Coronary artery (tissue), 2 donors: ENCODE measurements around the gene CDH4.

Experiments
- DNase-seq: peaks from one replicate; pipeline ENCODE4 v3.0.0-alpha.2; 2017; ENCODE audit warnings: low spot score
- H3K27ac ChIP-seq, 2 donors: fragments of 200-600 bp; sonication (generic); one replicate each; pipeline ENCODE4 v1.5.1; 2016 to 2019
- H3K4me3 ChIP-seq: fragments of 200-600 bp; sonication (generic); 2 replicates; pipeline ENCODE4 v1.5.1; 2016; ENCODE audit warnings: mild to moderate bottlenecking, moderate library complexity
- CTCF ChIP-seq: fragments of 200-600 bp; sonication (generic); IDR thresholded peaks from one replicate; pipeline ENCODE4 v1.5.1; 2019; ENCODE audit warnings: antibody characterized with exemption

The CDH4 gene

GRCh38 chr20:61929971-61930666 lies 678.1 kb downstream of the CDH4 start:
- TF ChIP-seq CTCF = no peak
- H3K27ac ChIP-seq = no peak overlapping the region
- DNase-seq = no peak
- H3K4me3 ChIP-seq = no peak overlapping the region

- TF ChIP-seq CTCF = no peak
- H3K4me3 ChIP-seq = no peak overlapping the region
- H3K27ac ChIP-seq = no peak overlapping the region
- DNase-seq = no peak
These were observed 678.9 kb downstream of the CDH4 start for GRCh38 chr20:61930776-61931475.

- H3K27ac ChIP-seq = no peak overlapping the region
- no peak for DNase-seq
- TF ChIP-seq CTCF = no peak
These were observed 679.6 kb downstream of the CDH4 start for GRCh38 chr20:61931476-61932198.

GRCh38 chr20:61932199-61932592 lies 680.1 kb downstream of the CDH4 start:
- DNase-seq = no peak
- Histone ChIP-seq H3K4me3 (no peak overlapping the region), H3K27ac (no peak overlapping the region)
- no peak for TF ChIP-seq CTCF

More at GRCh38 chr20:61931476-61932198, 679.6 kb downstream of the CDH4 start:
- no peak overlapping the region for H3K4me3 ChIP-seq

GRCh38 chr20:61932711-61933480 lies 680.8 kb downstream of the CDH4 start:
- DNase-seq = no peak
- H3K4me3 ChIP-seq = no peak overlapping the region
- no peak overlapping the region for H3K27ac ChIP-seq
- no peak for TF ChIP-seq CTCF

GRCh38 chr20:61933481-61933950 lies 681.5 kb downstream of the CDH4 start:
- Histone ChIP-seq H3K27ac (no peak overlapping the region), H3K4me3 (no peak overlapping the region)
- DNase-seq = no peak
- TF ChIP-seq CTCF = no peak
